Fibroblast of villous mesenchyme (primary cell): ENCODE results near the gene SYNCRIP. TPM values are rescaled to one million over a fixed set of nuclear protein-coding genes. Genes with fewer than 3 reads are reported as not detected.
"Not testable (repeated sequence)": the region's sequence is repeated elsewhere in the genome, so short reads cannot be mapped to it uniquely, and the experiment has no call there.

Experiments
- DNase-seq: peaks from one replicate; pipeline ENCODE4 v3.0.0-alpha.2; 2010; ENCODE audit warnings: low read depth
- H3K4me3 ChIP-seq: 2 replicates; pipeline ENCODE4 v1.5.1; 2011; ENCODE audit warnings: low read depth, mild to moderate bottlenecking, low read length
- CTCF ChIP-seq: IDR thresholded peaks from 2 replicates; pipeline ENCODE4 v1.5.1; 2012; ENCODE audit warnings: low read depth, mild to moderate bottlenecking, low read length; ENCODE audit not compliant: insufficient read depth
- total RNA-seq: library from RNA; depleted of rRNA; stranded (reverse); fragments of >200 nt; gene quantifications from 2 replicates; pipeline ENCODE4 v1.2.3, GENCODE V29; 2012

The SYNCRIP gene
- total RNA-seq, 1 donor = 68.7 TPM

GRCh38 chr6:85641897-85642773, 551 bp downstream of the SYNCRIP start:
- DNase-seq = peak; percentile 52
- peak; percentile 9 for TF ChIP-seq CTCF
- peak overlapping the region; percentile 99 for H3K4me3 ChIP-seq

GRCh38 chr6:85641522-85641896, 1.2 kb downstream of the SYNCRIP start:
- no peak for DNase-seq
- peak overlapping the region; percentile 99 for H3K4me3 ChIP-seq
- TF ChIP-seq CTCF = no peak

GRCh38 chr6:85640821-85641220, 1.9 kb downstream of the SYNCRIP start:
- DNase-seq = peak; percentile 32
- H3K4me3 ChIP-seq = peak overlapping the region; percentile 99
- TF ChIP-seq CTCF = no peak

GRCh38 chr6:85637579-85637978, 5.1 kb downstream of the SYNCRIP start:
- no peak for TF ChIP-seq CTCF
- DNase-seq = no peak
- no peak overlapping the region for H3K4me3 ChIP-seq

- DNase-seq = no peak
- H3K4me3 ChIP-seq = no peak overlapping the region
- no peak for TF ChIP-seq CTCF
Measured at GRCh38 chr6:85632164-85632942, 10.3 kb downstream of the SYNCRIP start.

- H3K4me3 ChIP-seq, DNase-seq: not testable (repeated sequence)
Measured at GRCh38 chr6:85631117-85631516, 11.6 kb downstream of the SYNCRIP start.

GRCh38 chr6:85628353-85628752, 14.3 kb downstream of the SYNCRIP start:
- no peak for TF ChIP-seq CTCF
- no peak for DNase-seq
- no peak overlapping the region for H3K4me3 ChIP-seq
